Natural killer cell (primary cell): ENCODE results near the gene PRTN3. TPM values are rescaled to one million over a fixed set of nuclear protein-coding genes. Genes with fewer than 3 reads are reported as not detected.
"Not testable (repeated sequence)": the region's sequence is repeated elsewhere in the genome, so short reads cannot be mapped to it uniquely, and the experiment has no call there.

Experiments used
- ATAC-seq, 3 donors: fragments of 150-1000 bp in 2 of 3; fragments of 200-7000 bp in 1 of 3; cut with Tn5 transposase; 1 replicate in 1 of 3; 2 replicates in 2 of 3; pipeline ENCODE4 v1.10.0; 2021; ENCODE audit warnings: mild to moderate bottlenecking in 2 of 3, moderate library complexity in 2 of 3
- DNase-seq, 2 donors: peaks; one replicate each; pipeline versions ENCODE4 v3.0.0 to v3.0.0-alpha.2; 2013 to 2021; ENCODE audit warnings: mixed read lengths in 1 of 2
- H3K27ac ChIP-seq: one replicate; pipeline ENCODE4 v1.5.1; 2013; ENCODE audit warnings: mild to moderate bottlenecking, low read length
- H3K27me3 ChIP-seq: one replicate; pipeline ENCODE4 v1.6.1; 2013; ENCODE audit warnings: low read length; ENCODE audit not compliant: control insufficient read depth, insufficient read depth
- H3K36me3 ChIP-seq: one replicate; pipeline ENCODE4 v1.6.1; 2013; ENCODE audit warnings: low read length; ENCODE audit not compliant: control insufficient read depth, insufficient read depth
- H3K4me1 ChIP-seq: one replicate; pipeline ENCODE4 v1.6.1; 2013; ENCODE audit warnings: low read length; ENCODE audit not compliant: control insufficient read depth, insufficient read depth
- H3K4me3 ChIP-seq: one replicate; pipeline ENCODE4 v1.5.1; 2013; ENCODE audit warnings: low read length
- H3K9me3 ChIP-seq: one replicate; pipeline ENCODE4 v1.6.1; 2013; ENCODE audit warnings: low read length; ENCODE audit not compliant: control insufficient read depth, insufficient read depth
- H3K27ac Mint-ChIP-seq, 2 donors: one replicate each; pipeline ENCODE4 v1.8.0; 2022; ENCODE audit warnings: mild to moderate bottlenecking in 2 of 2, mixed read lengths in 2 of 2, moderate library complexity in 1 of 2
- H3K27me3 Mint-ChIP-seq, 2 donors: one replicate each; pipeline ENCODE4 v1.8.0; 2022; ENCODE audit warnings: low read depth in 2 of 2, mixed read lengths in 2 of 2
- H3K36me3 Mint-ChIP-seq: one replicate; pipeline ENCODE4 v1.8.0; 2022; ENCODE audit warnings: mixed read lengths
- H3K4me1 Mint-ChIP-seq, 2 donors: one replicate each; pipeline ENCODE4 v1.8.0; 2022; ENCODE audit warnings: mixed read lengths in 2 of 2
- H3K4me3 Mint-ChIP-seq: one replicate; pipeline ENCODE4 v1.8.0; 2022; ENCODE audit warnings: mild to moderate bottlenecking, moderate library complexity, mixed read lengths
- H3K9me3 Mint-ChIP-seq, 2 donors: one replicate each; pipeline ENCODE4 v1.8.0; 2022; ENCODE audit warnings: mixed read lengths in 2 of 2
- CTCF ChIP-seq: fragments of 200-600 bp; IDR thresholded peaks from one replicate; pipeline ENCODE4 v1.8.0; 2022; ENCODE audit warnings: antibody characterized with exemption
- WGBS: methylation state at CpG from one replicate; pipeline ENCODE4 v1.1.7; 2013; ENCODE audit warnings: missing lambda C conversion rate; ENCODE audit not compliant: insufficient coverage; 5-methylcytosine and 5-hydroxymethylcytosine counted together
- intact Hi-C: fragments of 100-400 bp; cut with micrococcal nuclease; formaldehyde crosslinking; loops from one replicate; pipeline ENCODE4 v1.14.2; 2022
- total RNA-seq, 4 donors: library from RNA; stranded (reverse); fragments of 120-200 nt in 1 of 4; gene quantifications; one replicate each; pipeline versions ENCODE4 v1.2.3 to v1.2.4, GENCODE V29; 2013 to 2022

Gene PRTN3
- total RNA-seq, 3 donors from 2014 or later (not counting 1 experiment from before 2014, with no cell fraction given) = 0.36 to 0.73 TPM; not detected in 1

GRCh38 chr19:873561-874041 is 32.8 kb downstream of the PRTN3 start:
- Mint-ChIP-seq H3K4me1 (peaks cover 0 to 9% of the 10 kb centered on the region in 2 donors), H3K4me3 (no peak overlapping the region), H3K36me3 (no peaks in the 10 kb centered on the region), H3K27me3 (no peaks in the 10 kb centered on the region), H3K27ac (no peak overlapping the region), H3K9me3 (no peaks in the 10 kb centered on the region)
- ATAC-seq (no peak), DNase-seq (no peak)
- Histone ChIP-seq H3K36me3 (peaks cover 8% of the 10 kb centered on the region), H3K27ac (no peak overlapping the region), H3K4me1 (peaks cover 20% of the 10 kb centered on the region), H3K4me3 (no peak overlapping the region), H3K9me3 (no peaks in the 10 kb centered on the region), H3K27me3 (no peaks in the 10 kb centered on the region)
- 95% methylated on average over 22 of the region's 22 CpGs for WGBS
- TF ChIP-seq CTCF = no peak
- intact Hi-C loops = no loop called here

DNA sequence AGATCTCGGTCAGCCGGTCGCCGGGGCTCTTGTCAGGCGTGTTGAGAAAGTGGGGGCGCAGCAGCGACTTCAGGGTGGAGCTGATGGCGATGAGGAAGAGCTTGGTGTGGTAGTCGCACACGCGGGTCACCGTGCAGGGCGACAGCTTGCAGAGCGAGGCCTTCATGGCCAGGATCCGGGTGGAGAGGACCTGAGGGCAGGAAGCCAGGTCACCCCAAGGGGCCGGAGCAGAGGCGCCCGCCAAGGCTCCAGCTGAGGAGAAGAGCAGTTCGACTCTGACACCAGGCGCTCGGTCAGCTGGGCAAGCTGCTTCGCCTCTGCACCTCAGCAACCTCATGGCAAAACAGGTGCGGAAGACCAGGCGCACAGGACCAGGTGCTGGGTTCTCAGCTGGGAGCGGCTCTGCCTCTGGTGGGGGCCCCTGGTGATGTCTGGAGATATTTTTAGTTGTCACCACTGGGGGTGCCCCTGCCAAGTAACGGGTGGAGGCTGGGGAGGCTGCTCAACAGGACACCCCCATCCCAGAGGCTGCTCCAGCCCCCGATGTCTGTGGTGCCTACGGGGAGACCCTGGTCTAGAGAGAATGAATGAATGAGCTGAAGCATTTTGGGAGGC is 34.6 kb downstream of the PRTN3 start:
- Mint-ChIP-seq H3K27ac (no peak overlapping the region), H3K27me3 (no peaks in the 10 kb centered on the region), H3K4me3 (no peak overlapping the region), H3K9me3 (no peaks in the 10 kb centered on the region), H3K4me1 (peaks cover 0 to 9% of the 10 kb centered on the region in 2 donors), H3K36me3 (no peaks in the 10 kb centered on the region)
- Histone ChIP-seq H3K27me3 (no peaks in the 10 kb centered on the region), H3K36me3 (peaks cover 7% of the 10 kb centered on the region), H3K4me3 (no peak overlapping the region), H3K9me3 (no peaks in the 10 kb centered on the region), H3K4me1 (peaks cover 17% of the 10 kb centered on the region), H3K27ac (no peak overlapping the region)
- TF ChIP-seq CTCF = no peak
- ATAC-seq (no peak), DNase-seq (no peak)
- intact Hi-C loops = no loop called here
- WGBS = 94% methylated on average over 26 of the region's 28 CpGs

DNA sequence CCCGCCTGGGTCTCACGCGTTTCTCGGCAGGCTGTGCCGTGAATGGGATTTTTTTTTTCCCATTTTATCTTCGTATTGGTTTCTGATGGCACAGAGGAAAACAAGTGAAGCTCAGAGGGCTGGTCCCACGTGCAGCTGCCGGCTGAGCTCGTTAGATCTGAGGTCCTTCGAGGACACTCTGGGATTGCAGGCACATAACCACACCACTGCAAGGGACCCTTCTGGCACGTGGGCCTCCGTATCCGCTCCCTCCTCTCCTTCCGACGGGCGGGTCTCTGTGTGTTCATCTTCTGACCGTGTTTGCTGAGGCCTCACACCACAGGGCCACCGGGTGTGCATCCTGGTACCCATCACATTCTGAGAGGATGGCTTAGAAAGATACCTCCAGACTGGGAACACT is 35.3 kb downstream of the PRTN3 start:
- Mint-ChIP-seq H3K9me3 (no peaks in the 10 kb centered on the region), H3K27me3 (no peaks in the 10 kb centered on the region), H3K27ac (no peak overlapping the region), H3K36me3 (no peaks in the 10 kb centered on the region), H3K4me3 (no peak overlapping the region), H3K4me1 (peaks cover 0 to 9% of the 10 kb centered on the region in 2 donors)
- DNase-seq (no peak), ATAC-seq (no peak)
- Histone ChIP-seq H3K9me3 (no peaks in the 10 kb centered on the region), H3K27ac (no peak overlapping the region), H3K27me3 (no peaks in the 10 kb centered on the region), H3K4me1 (peaks cover 17% of the 10 kb centered on the region), H3K36me3 (peaks cover 10% of the 10 kb centered on the region), H3K4me3 (no peak overlapping the region)
- TF ChIP-seq CTCF = no peak
- WGBS = 95% methylated on average over 18 of the region's 18 CpGs
- intact Hi-C loops = no loop called here

DNA sequence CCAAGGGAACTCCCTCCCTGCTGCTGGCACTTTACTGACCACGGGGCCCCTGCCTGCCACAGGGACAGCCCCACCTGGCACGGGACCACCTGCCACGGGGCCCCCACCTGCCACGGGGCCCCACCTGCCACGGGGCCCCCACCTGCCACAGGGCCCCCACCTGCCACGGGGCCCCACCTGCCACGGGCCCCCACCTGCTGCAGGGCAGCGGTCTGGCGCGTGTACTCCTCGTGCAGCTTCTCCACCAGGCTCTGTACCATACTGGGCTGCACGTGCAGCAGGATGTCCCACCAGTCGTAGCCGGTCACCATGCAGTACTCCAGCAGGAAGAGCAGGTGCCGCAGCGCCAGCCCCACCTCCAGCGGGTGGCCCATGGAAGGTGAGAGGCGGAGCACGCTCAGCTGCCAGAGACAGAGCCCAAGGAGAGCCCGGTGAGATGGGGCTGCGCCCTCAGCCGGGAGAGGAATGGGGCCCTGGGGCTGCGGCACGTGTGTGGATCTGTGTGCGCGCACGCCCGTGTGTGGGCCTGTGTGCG is 36.0 kb downstream of the PRTN3 start:
- Histone ChIP-seq H3K9me3 (no peaks in the 10 kb centered on the region), H3K4me1 (peaks cover 15% of the 10 kb centered on the region), H3K27me3 (no peaks in the 10 kb centered on the region), H3K36me3 (peaks cover 17% of the 10 kb centered on the region), H3K27ac (no peak overlapping the region), H3K4me3 (no peak overlapping the region)
- H3K4me3 Mint-ChIP-seq = no peak overlapping the region
- no peaks in the 10 kb centered on the region for H3K36me3 Mint-ChIP-seq
- no peaks in the 10 kb centered on the region for H3K9me3 Mint-ChIP-seq
- DNase-seq (no peak), ATAC-seq (no peak)
- peaks cover 0 to 9% of the 10 kb centered on the region in 2 donors for H3K4me1 Mint-ChIP-seq
- H3K27ac Mint-ChIP-seq = no peak overlapping the region
- no peak for TF ChIP-seq CTCF
- WGBS = 91% methylated on average over 29 of the region's 29 CpGs
- intact Hi-C loops = no loop called here
- no peaks in the 10 kb centered on the region for H3K27me3 Mint-ChIP-seq

GRCh38 chr19:877992-878660 is 37.3 kb downstream of the PRTN3 start:
- H3K9me3 ChIP-seq, H3K4me3 ChIP-seq, H3K27me3 Mint-ChIP-seq, H3K27ac ChIP-seq, H3K36me3 Mint-ChIP-seq, DNase-seq, intact Hi-C loops, ATAC-seq, H3K27me3 ChIP-seq, H3K4me1 ChIP-seq, H3K4me1 Mint-ChIP-seq, H3K9me3 Mint-ChIP-seq, H3K4me3 Mint-ChIP-seq, H3K27ac Mint-ChIP-seq: not testable (repeated sequence)
- H3K36me3 ChIP-seq = peaks cover 27% of the 10 kb centered on the region
- WGBS = 91% methylated on average over 20 of the region's 23 CpGs
